Neural cell (in vitro differentiated cells): ENCODE data around the gene SH3RF3. TPM values are rescaled to one million over a fixed set of nuclear protein-coding genes. Genes with fewer than 3 reads are reported as not detected.

ENCODE experiments used
- H2AFZ ChIP-seq: fragments of 200-600, 300-800 bp; sonication (generic), shearing (Covaris generic); 2 replicates; pipeline ENCODE4 v1.6.0; 2014; ENCODE audit warnings: low read depth, mild to moderate bottlenecking, antibody characterized with exemption, low read length, moderate library complexity
- H3F3A ChIP-seq: fragments of 200-600 bp; shearing (Covaris generic); 2 replicates; pipeline ENCODE4 v1.6.1; 2016; ENCODE audit warnings: mild to moderate bottlenecking, moderate library complexity, mixed read lengths, antibody characterized with exemption, low read length; ENCODE audit not compliant: insufficient read depth, poor library complexity, severe bottlenecking
- H3K27ac ChIP-seq: fragments of 200-600, 300-800 bp; sonication (generic), shearing (Covaris generic); 2 replicates; pipeline ENCODE4 v1.5.1; 2014; ENCODE audit warnings: mild to moderate bottlenecking, low read length, moderate library complexity
- H3K27me3 ChIP-seq: fragments of 300-800, 200-600 bp; sonication (generic), shearing (Covaris generic); 2 replicates; pipeline ENCODE4 v1.6.0; 2014; ENCODE audit warnings: mild to moderate bottlenecking, low read depth, low read length, moderate library complexity; ENCODE audit not compliant: insufficient read depth
- H3K36me3 ChIP-seq: fragments of 300-800, 200-600 bp; sonication (generic), shearing (Covaris generic); 2 replicates; pipeline ENCODE4 v1.5.1; 2014; ENCODE audit warnings: mild to moderate bottlenecking, antibody characterized with exemption, low read length, moderate library complexity; ENCODE audit not compliant: insufficient read depth
- H3K4me2 ChIP-seq: fragments of 300-800, 200-600 bp; sonication (generic), shearing (Covaris generic); 2 replicates; pipeline ENCODE4 v1.6.0; 2014; ENCODE audit warnings: mild to moderate bottlenecking, low read length
- H3K4me3 ChIP-seq: fragments of 300-800, 200-600 bp; sonication (generic), shearing (Covaris generic); 2 replicates; pipeline ENCODE4 v1.5.1; 2014; ENCODE audit warnings: mild to moderate bottlenecking, low read length, moderate library complexity
- H3K79me2 ChIP-seq: fragments of 200-600 bp; shearing (Covaris generic); replicated peaks from 2 replicates; pipeline ENCODE4 v1.6.0; 2014; ENCODE audit warnings: mild to moderate bottlenecking, low read length, moderate library complexity; ENCODE audit not compliant: insufficient read depth
- H3K9ac ChIP-seq: fragments of 300-800, 200-600 bp; sonication (generic), shearing (Covaris generic); 2 replicates; pipeline ENCODE4 v1.6.1; 2016; ENCODE audit warnings: mild to moderate bottlenecking, low read length, mixed read lengths
- H3K9me2 ChIP-seq: fragments of 200-600 bp; shearing (Covaris generic); 2 replicates; pipeline ENCODE4 v1.6.1; 2016; ENCODE audit warnings: mild to moderate bottlenecking, low read length, mixed read lengths; ENCODE audit not compliant: insufficient read depth
- H3K9me3 ChIP-seq: fragments of 200-600, 300-800 bp; sonication (generic), shearing (Covaris generic); 2 replicates; pipeline ENCODE4 v1.6.1; 2016; ENCODE audit warnings: mild to moderate bottlenecking, mixed run types, low read length, moderate library complexity, mixed read lengths
- H4K20me1 ChIP-seq: fragments of 200-600 bp; shearing (Covaris generic); 2 replicates; pipeline ENCODE4 v1.6.1; 2016; ENCODE audit warnings: mild to moderate bottlenecking, mixed run types; ENCODE audit not compliant: insufficient read depth
- EP300 ChIP-seq: fragments of 450-650 bp; conservative IDR thresholded peaks from 2 replicates; pipeline ENCODE4 v1.6.1; 2014; ENCODE audit warnings: antibody characterized with exemption, mild to moderate bottlenecking, moderate library complexity; ENCODE audit not compliant: poor library complexity, severe bottlenecking
- EZH2 ChIP-seq: fragments of 200-600, 300-800 bp; shearing (Covaris generic), sonication (generic); IDR thresholded peaks from 2 replicates; pipeline ENCODE4 v1.6.1; 2014; ENCODE audit warnings: antibody characterized with exemption, low read length, borderline replicate concordance, mild to moderate bottlenecking; ENCODE audit not compliant: insufficient read depth, poor library complexity, severe bottlenecking
- MXI1 ChIP-seq: fragments of 450-650 bp; conservative IDR thresholded peaks from 2 replicates; pipeline ENCODE4 v1.6.1; 2014; ENCODE audit warnings: antibody characterized with exemption, mild to moderate bottlenecking; ENCODE audit not compliant: poor library complexity, severe bottlenecking
- POLR2AphosphoS5 ChIP-seq: IDR thresholded peaks from 2 replicates; pipeline ENCODE4 v1.6.1; 2012
- RAD21 ChIP-seq: fragments of 450-650 bp; conservative IDR thresholded peaks from 2 replicates; pipeline ENCODE4 v1.6.1; 2014; ENCODE audit warnings: antibody characterized with exemption, mild to moderate bottlenecking, moderate library complexity
- SMC3 ChIP-seq: fragments of 450-650 bp; conservative IDR thresholded peaks from 2 replicates; pipeline ENCODE4 v1.6.1; 2014; ENCODE audit warnings: antibody characterized with exemption, mild to moderate bottlenecking, moderate library complexity; ENCODE audit not compliant: poor library complexity
- TAF1 ChIP-seq: IDR thresholded peaks from 2 replicates; pipeline ENCODE4 v1.6.1; 2012; ENCODE audit warnings: low read depth
- polyA plus RNA-seq: library from polyadenylated mRNA; depleted of rRNA; stranded (reverse); fragments of >200 nt; gene quantifications from 2 replicates; pipeline ENCODE4 v1.2.3, GENCODE V29; 2014
- TF ChIP-seq, protein P1 (sequence below): IDR thresholded peaks from 2 replicates; pipeline ENCODE4 v1.6.1; 2012; ENCODE audit warnings: borderline replicate concordance
- TF ChIP-seq, protein P2 (sequence below): fragments of 450-650 bp; IDR thresholded peaks from 2 replicates; pipeline ENCODE4 v1.5.1; 2014; ENCODE audit warnings: antibody characterized with exemption, mild to moderate bottlenecking, moderate library complexity; ENCODE audit not compliant: poor library complexity, severe bottlenecking

Gene SH3RF3
- polyA plus RNA-seq, 1 donor from 2014 or later: 0.53 TPM

DNA sequence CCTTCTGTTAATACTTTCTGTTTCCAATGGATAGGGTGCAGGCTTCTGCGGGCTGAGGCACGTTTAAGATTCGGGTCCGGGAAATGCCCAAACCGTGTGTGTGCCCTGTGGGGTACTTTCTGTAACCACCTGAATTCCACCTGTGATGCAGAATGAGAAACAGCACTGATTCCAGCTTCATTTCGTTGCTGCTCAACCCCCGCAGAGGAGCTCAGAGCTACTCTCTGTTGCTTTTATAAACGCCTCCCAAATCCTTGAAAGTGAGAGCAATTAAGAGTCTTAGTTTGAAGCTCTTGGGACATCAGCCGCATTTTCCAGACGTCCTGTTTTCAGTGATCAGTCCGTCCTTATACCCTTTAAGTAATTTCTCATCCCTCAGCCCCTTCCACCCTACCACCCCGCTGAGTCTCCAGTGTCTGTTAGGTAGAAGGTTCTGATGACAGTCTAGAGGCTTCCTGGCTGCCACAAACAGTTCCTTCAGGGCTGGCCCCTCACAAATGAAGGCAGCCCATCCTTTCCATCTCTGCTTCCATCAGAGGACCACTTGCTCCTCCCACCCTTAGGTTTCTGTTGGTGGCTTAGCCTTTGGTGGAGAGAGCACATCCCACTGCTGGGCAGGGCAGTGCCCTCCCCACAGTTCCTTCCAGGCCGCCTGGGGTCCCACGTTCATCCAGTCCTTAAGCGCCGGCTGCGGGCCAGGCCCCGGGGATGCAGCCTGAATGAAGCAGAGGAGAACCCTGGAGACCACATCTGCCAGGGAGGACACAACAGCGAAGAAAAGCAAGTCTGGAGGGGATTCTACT, 254.7 kb downstream of the SH3RF3 start:
- no peak overlapping the region for H3K4me3 ChIP-seq
- no peaks in the 10 kb centered on the region for H3K79me2 ChIP-seq
- H4K20me1 ChIP-seq: no peaks in the 10 kb centered on the region
- no peaks in the 10 kb centered on the region for H3K27me3 ChIP-seq
- H3F3A ChIP-seq: no peaks in the 10 kb centered on the region
- H3K9me3 ChIP-seq: no peaks in the 10 kb centered on the region
- H3K4me2 ChIP-seq: no peak overlapping the region
- H3K9me2 ChIP-seq: no peaks in the 10 kb centered on the region
- TF ChIP-seq POLR2AphosphoS5 (no peak), EZH2 (no peak), TAF1 (no peak), EP300 (no peak), SMC3 (no peak), RAD21 (no peak), MXI1 (no peak)
- TF ChIP-seq, protein P1, sequence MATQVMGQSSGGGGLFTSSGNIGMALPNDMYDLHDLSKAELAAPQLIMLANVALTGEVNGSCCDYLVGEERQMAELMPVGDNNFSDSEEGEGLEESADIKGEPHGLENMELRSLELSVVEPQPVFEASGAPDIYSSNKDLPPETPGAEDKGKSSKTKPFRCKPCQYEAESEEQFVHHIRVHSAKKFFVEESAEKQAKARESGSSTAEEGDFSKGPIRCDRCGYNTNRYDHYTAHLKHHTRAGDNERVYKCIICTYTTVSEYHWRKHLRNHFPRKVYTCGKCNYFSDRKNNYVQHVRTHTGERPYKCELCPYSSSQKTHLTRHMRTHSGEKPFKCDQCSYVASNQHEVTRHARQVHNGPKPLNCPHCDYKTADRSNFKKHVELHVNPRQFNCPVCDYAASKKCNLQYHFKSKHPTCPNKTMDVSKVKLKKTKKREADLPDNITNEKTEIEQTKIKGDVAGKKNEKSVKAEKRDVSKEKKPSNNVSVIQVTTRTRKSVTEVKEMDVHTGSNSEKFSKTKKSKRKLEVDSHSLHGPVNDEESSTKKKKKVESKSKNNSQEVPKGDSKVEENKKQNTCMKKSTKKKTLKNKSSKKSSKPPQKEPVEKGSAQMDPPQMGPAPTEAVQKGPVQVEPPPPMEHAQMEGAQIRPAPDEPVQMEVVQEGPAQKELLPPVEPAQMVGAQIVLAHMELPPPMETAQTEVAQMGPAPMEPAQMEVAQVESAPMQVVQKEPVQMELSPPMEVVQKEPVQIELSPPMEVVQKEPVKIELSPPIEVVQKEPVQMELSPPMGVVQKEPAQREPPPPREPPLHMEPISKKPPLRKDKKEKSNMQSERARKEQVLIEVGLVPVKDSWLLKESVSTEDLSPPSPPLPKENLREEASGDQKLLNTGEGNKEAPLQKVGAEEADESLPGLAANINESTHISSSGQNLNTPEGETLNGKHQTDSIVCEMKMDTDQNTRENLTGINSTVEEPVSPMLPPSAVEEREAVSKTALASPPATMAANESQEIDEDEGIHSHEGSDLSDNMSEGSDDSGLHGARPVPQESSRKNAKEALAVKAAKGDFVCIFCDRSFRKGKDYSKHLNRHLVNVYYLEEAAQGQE: no peak
- TF ChIP-seq, protein P2, sequence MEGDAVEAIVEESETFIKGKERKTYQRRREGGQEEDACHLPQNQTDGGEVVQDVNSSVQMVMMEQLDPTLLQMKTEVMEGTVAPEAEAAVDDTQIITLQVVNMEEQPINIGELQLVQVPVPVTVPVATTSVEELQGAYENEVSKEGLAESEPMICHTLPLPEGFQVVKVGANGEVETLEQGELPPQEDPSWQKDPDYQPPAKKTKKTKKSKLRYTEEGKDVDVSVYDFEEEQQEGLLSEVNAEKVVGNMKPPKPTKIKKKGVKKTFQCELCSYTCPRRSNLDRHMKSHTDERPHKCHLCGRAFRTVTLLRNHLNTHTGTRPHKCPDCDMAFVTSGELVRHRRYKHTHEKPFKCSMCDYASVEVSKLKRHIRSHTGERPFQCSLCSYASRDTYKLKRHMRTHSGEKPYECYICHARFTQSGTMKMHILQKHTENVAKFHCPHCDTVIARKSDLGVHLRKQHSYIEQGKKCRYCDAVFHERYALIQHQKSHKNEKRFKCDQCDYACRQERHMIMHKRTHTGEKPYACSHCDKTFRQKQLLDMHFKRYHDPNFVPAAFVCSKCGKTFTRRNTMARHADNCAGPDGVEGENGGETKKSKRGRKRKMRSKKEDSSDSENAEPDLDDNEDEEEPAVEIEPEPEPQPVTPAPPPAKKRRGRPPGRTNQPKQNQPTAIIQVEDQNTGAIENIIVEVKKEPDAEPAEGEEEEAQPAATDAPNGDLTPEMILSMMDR: no peak
- H3K36me3 ChIP-seq: no peaks in the 10 kb centered on the region
- H3K27ac ChIP-seq: no peak overlapping the region
- H2AFZ ChIP-seq: no peak overlapping the region
- H3K9ac ChIP-seq: no peak overlapping the region

DNA sequence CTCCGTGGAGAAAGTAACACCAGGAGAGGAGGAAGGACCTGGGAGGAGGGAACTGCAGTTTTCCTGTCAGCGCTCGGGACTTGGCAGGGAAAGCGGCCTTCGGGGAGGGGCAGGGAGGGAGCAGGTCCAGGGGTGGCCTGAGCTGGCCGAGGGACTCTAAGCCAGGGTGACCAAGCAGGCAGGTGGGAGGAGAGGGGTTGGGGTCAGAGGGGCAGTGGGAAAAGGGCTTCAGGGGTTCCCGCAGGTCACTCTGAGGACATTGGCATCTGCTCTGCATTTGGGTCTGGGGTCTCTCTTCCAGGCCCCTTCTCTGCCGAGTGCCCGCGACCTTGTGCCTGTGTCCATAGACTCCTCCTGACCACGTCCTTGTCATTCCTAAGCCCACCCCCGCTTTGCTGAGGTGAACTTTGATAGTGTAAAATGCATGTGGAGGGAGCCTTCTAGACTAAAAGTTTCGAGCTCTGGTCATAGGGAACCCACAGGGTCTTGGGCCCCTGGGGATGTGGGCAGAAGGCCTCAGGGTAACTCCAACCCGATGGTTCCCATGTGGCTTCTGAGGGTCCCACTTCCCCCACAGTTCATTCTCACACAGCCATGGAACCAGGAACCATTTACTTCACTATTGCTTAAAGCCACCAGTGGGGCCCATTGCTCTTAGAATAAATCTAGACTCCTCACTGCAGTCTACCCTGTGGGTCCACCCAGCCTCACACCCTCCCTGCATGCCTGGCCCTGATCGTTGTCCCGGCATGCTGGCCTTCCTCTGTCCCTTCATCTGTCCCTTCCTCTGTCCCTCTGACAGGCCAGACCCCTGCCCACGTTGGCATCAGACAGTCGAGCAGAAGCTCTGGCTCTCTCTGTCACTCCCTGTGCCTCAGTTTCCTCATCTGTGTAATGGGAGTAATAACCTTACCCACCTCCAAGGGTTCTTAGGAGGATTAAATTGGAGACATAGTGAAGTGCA, 255.6 kb downstream of the SH3RF3 start:
- Histone ChIP-seq H3K9me2 (no peaks in the 10 kb centered on the region), H3K4me2 (no peak overlapping the region), H3K27ac (no peak overlapping the region), H4K20me1 (no peaks in the 10 kb centered on the region), H3K4me3 (no peak overlapping the region), H3K79me2 (no peaks in the 10 kb centered on the region), H3K27me3 (no peaks in the 10 kb centered on the region), H3K36me3 (no peaks in the 10 kb centered on the region), H3F3A (no peaks in the 10 kb centered on the region), H2AFZ (no peak overlapping the region), H3K9me3 (no peaks in the 10 kb centered on the region), H3K9ac (no peak overlapping the region)
- TF ChIP-seq EP300: no peak
- TF ChIP-seq EZH2: no peak
- TF ChIP-seq, protein P2: no peak
- TF ChIP-seq MXI1: no peak
- TF ChIP-seq RAD21: no peak
- TF ChIP-seq, protein P1: no peak
- TF ChIP-seq POLR2AphosphoS5: no peak
- TF ChIP-seq TAF1: no peak
- TF ChIP-seq SMC3: no peak
